ENCODE measurements around the gene NEUROD2.

The NEUROD2 gene

GRCh38 chr17:39555368-39555767 lies 52.4 kb downstream of the NEUROD2 start:
- in situ Hi-C loops (cut with MboI; ENCODE audit: low sequenced_read_pairs), result no loop called here

All from HL-60/S4 treated with retinoic acid at 250 ng/mL for 4 days and 3 days (cell line).